HCT116 (cell line): Measurements from ENCODE around the gene RAD50.

Source experiments
- CTCF ChIP-seq, 3 experiments: fragments of 200-600 bp in 1 of 3; sonication (generic) in 1 of 3; IDR thresholded peaks in 2 of 3; conservative IDR thresholded peaks in 1 of 3; 2 replicates each; pipeline ENCODE4 v1.5.1; 2012 to 2017; ENCODE audit warnings: low read depth in 2 of 3, low read length in 2 of 3, antibody characterized with exemption in 1 of 3, borderline replicate concordance in 1 of 3, control low read depth in 1 of 3, mild to moderate bottlenecking in 1 of 3, mixed read lengths in 1 of 3, mixed run types in 1 of 3, moderate library complexity in 1 of 3; ENCODE audit not compliant: insufficient read depth in 1 of 3
- MAX ChIP-seq: IDR thresholded peaks from 2 replicates; pipeline ENCODE4 v1.6.1; 2012
- POLR2A ChIP-seq: IDR thresholded peaks from 2 replicates; pipeline ENCODE4 v1.7.0; 2011; ENCODE audit warnings: borderline replicate concordance; ENCODE audit not compliant: insufficient read depth, insufficient read length; ENCODE audit errors: extremely low read depth

DNA sequence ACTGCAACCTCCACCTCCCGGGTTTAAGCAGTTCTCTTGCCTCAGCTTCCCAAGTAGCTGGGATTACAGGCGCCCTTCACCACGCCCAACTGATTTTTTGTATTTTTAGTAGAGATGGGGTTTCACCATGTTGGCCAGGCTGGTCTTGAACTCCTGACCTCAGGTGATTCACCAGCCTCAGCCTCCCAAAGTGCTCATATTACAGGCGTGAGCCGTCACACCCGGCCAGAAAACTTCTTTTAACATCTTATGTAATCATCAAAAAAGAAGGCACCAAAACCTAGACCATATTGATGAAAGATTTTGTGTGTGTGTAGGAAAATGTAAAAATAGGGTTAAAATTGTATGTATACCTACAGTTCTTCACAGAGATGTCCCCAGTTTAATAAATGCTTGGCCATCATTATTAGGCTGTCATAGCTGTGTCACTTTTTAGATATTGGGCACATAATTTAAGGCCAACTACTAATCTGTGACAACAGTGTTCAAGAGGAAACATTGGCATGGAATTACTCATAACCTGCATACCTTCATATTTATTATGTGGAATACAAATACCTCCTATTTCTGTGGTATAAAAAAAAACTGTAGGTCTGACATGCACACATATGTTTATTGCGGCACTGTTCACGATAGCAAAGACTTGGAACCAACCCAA lies 44.4 kb downstream of the RAD50 start:
- TF ChIP-seq CTCF (IDR thresholded peaks at IDR 0.05 in 2 of 3, conservative IDR thresholded peaks at IDR 0.05 in 1 of 3; ENCODE audit: borderline replicate concordance in 1 of 3, insufficient read depth in 1 of 3, low read depth in 2 of 3, low read length in 2 of 3) (no peak), MAX (no peak), POLR2A (no peak)
